IMR-90 (cell line): ENCODE measurements around the gene CAPZA1.

ENCODE experiments used
- CEBPB ChIP-seq: IDR thresholded peaks from 2 replicates; pipeline ENCODE4 v1.6.1; 2012; ENCODE audit warnings: low read depth, low read length, improper control_type of control experiment
- CHD1 ChIP-seq: IDR thresholded peaks from 2 replicates; pipeline ENCODE4 v1.6.1; 2012; ENCODE audit warnings: low read depth, low read length, improper control_type of control experiment
- FOS ChIP-seq: fragments of 150-350 bp; IDR thresholded peaks from 2 replicates; pipeline ENCODE4 v1.6.1; 2016; ENCODE audit warnings: low read depth, low read length
- MAFK ChIP-seq: IDR thresholded peaks from 2 replicates; pipeline ENCODE4 v1.6.1; 2012; ENCODE audit warnings: low read depth, low read length, improper control_type of control experiment
- MAZ ChIP-seq: IDR thresholded peaks from 2 replicates; pipeline ENCODE4 v1.6.1; 2012; ENCODE audit warnings: low read depth, mild to moderate bottlenecking, low read length, improper control_type of control experiment, moderate library complexity, borderline replicate concordance
- MXI1 ChIP-seq: IDR thresholded peaks from 2 replicates; pipeline ENCODE4 v1.6.1; 2012; ENCODE audit warnings: low read depth, mild to moderate bottlenecking, low read length, moderate library complexity, borderline replicate concordance
- POLR2A ChIP-seq: IDR thresholded peaks from 2 replicates; pipeline ENCODE4 v1.6.1; 2012; ENCODE audit warnings: mild to moderate bottlenecking, low read depth, low read length
- RAD21 ChIP-seq: IDR thresholded peaks from 2 replicates; pipeline ENCODE4 v1.6.1; 2012; ENCODE audit warnings: low read length, improper control_type of control experiment
- RCOR1 ChIP-seq: IDR thresholded peaks from 2 replicates; pipeline ENCODE4 v1.6.1; 2012; ENCODE audit warnings: mild to moderate bottlenecking, low read length, improper control_type of control experiment; ENCODE audit not compliant: insufficient replicate concordance
- RFX5 ChIP-seq: IDR thresholded peaks from 2 replicates; pipeline ENCODE4 v1.8.0; 2012; ENCODE audit warnings: low read depth, mild to moderate bottlenecking, low read length, moderate library complexity
- SMC3 ChIP-seq: fragments of 150-350 bp; IDR thresholded peaks from 2 replicates; pipeline ENCODE4 v1.6.1; 2016; ENCODE audit warnings: low read depth, mild to moderate bottlenecking, antibody characterized with exemption, low read length, moderate library complexity
- TF ChIP-seq, protein P1 (sequence below): conservative IDR thresholded peaks from 2 replicates; pipeline ENCODE4 v1.5.1; 2012; ENCODE audit warnings: mild to moderate bottlenecking, low read depth, low read length, improper control_type of control experiment
- TF ChIP-seq, protein P2 (sequence below): fragments of 150-350 bp; IDR thresholded peaks from 2 replicates; pipeline ENCODE4 v1.6.1; 2017; ENCODE audit warnings: mild to moderate bottlenecking, antibody characterized with exemption, low read length, low read depth

DNA sequence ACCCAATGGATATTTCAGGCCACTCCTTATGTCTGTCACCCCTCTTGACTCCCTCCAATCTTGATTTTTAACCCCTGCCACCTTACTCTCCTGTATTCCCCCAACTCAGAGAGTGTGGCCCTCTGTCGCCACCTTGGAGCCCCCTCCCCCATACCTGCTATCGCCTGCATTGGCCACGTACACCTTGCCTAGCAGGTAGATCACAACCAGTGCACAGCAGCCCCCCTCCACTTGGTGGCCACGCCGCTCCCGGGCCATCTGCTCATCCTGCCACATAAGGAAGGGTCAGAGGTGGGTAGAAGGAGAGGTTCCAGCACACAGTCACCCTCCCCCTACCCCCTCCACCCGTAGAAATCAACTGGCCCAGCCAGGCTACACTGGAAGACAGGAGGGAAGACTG lies 92.6 kb downstream of the CAPZA1 start:
- TF ChIP-seq, protein P1, sequence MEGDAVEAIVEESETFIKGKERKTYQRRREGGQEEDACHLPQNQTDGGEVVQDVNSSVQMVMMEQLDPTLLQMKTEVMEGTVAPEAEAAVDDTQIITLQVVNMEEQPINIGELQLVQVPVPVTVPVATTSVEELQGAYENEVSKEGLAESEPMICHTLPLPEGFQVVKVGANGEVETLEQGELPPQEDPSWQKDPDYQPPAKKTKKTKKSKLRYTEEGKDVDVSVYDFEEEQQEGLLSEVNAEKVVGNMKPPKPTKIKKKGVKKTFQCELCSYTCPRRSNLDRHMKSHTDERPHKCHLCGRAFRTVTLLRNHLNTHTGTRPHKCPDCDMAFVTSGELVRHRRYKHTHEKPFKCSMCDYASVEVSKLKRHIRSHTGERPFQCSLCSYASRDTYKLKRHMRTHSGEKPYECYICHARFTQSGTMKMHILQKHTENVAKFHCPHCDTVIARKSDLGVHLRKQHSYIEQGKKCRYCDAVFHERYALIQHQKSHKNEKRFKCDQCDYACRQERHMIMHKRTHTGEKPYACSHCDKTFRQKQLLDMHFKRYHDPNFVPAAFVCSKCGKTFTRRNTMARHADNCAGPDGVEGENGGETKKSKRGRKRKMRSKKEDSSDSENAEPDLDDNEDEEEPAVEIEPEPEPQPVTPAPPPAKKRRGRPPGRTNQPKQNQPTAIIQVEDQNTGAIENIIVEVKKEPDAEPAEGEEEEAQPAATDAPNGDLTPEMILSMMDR: no peak
- no peak for TF ChIP-seq POLR2A
- TF ChIP-seq, protein P2, sequence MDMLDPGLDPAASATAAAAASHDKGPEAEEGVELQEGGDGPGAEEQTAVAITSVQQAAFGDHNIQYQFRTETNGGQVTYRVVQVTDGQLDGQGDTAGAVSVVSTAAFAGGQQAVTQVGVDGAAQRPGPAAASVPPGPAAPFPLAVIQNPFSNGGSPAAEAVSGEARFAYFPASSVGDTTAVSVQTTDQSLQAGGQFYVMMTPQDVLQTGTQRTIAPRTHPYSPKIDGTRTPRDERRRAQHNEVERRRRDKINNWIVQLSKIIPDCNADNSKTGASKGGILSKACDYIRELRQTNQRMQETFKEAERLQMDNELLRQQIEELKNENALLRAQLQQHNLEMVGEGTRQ: no peak
- TF ChIP-seq RAD21: no peak
- TF ChIP-seq SMC3: no peak
- no peak for TF ChIP-seq FOS
- no peak for TF ChIP-seq CHD1
- TF ChIP-seq MAFK: no peak
- TF ChIP-seq RFX5: no peak
- no peak for TF ChIP-seq CEBPB
- no peak for TF ChIP-seq MXI1
- TF ChIP-seq RCOR1: no peak
- no peak for TF ChIP-seq MAZ
